HCT116 (cell line): ENCODE data around the gene NSMCE3. TPM values are rescaled to one million over a fixed set of nuclear protein-coding genes. Genes with fewer than 3 reads are reported as not detected.

Experiments
- ATAC-seq: fragments of 200-7000 bp; cut with Tn5 transposase; 2 replicates; pipeline ENCODE4 v1.9.1; 2020; ENCODE audit warnings: mild to moderate bottlenecking, moderate library complexity
- BruUV-seq: library from RNA; stranded (reverse); fragments of 400-500 nt; replicated peaks from 2 replicates; lab custom pipeline; 2021; lab: Mats Ljungman, UMichigan
- CTCF ChIA-PET: fragments of 300-600 bp; sonication (Branson Sonifier 250); formaldehyde crosslinking; loops from one replicate; lab custom pipeline; 2021; ENCODE audit warnings: antibody characterized with exemption; lab: Charles Lee
- POLR2A ChIA-PET: fragments of 300-600, 350-600 bp; sonication (Branson Sonifier 250); formaldehyde crosslinking; loops from one replicate; lab custom pipeline; 2021; ENCODE audit warnings: antibody characterized with exemption; lab: Charles Lee
- RAD21 ChIA-PET, 2 experiments: fragments of 300-600 bp; sonication (Branson Sonifier 250); formaldehyde crosslinking; loops; one replicate each; lab custom pipeline; 2023; ENCODE audit warnings: low total read pairs in 2 of 2; ENCODE audit not compliant: uncharacterized antibody in 2 of 2, unreplicated experiment in 2 of 2, low non-redundant PET in 1 of 2; lab: Charles Lee
- DNase-seq: peaks from one replicate; pipeline ENCODE4 v3.0.0-alpha.2; 2010; ENCODE audit warnings: low read depth, low spot score
- H2AFZ ChIP-seq: fragments of 200-600 bp; shearing (Covaris generic), sonication (generic); 2 replicates; pipeline ENCODE4 v1.6.1; 2017; ENCODE audit warnings: low read depth, mixed run types, mixed read lengths, antibody characterized with exemption, low read length; ENCODE audit not compliant: poor library complexity, severe bottlenecking
- H3K27ac ChIP-seq: 2 replicates; pipeline ENCODE4 v1.5.1; 2012; ENCODE audit warnings: low read depth, low read length
- H3K27me3 ChIP-seq: fragments of 200-600 bp; sonication (generic); 2 replicates; pipeline ENCODE4 v1.6.1; 2016; ENCODE audit warnings: mixed run types, low read length, mixed read lengths; ENCODE audit not compliant: insufficient read depth
- H3K36me3 ChIP-seq, 2 experiments: fragments of 200-500 bp in 1 of 2; fragments of 200-600 bp in 1 of 2; sonication (Bioruptor generic) in 1 of 2; sonication (generic) in 1 of 2; 2 replicates each; pipeline versions ENCODE4 v1.5.1 to v1.6.1; 2014 to 2016; ENCODE audit warnings: low read length in 2 of 2, inconsistent platforms in 1 of 2, mixed read lengths in 1 of 2, mixed run types in 1 of 2; ENCODE audit not compliant: insufficient read depth in 2 of 2, control insufficient read depth in 1 of 2
- H3K4me1 ChIP-seq, 2 experiments: fragments of 200-600 bp in 1 of 2; sonication (generic) in 1 of 2; 2 replicates each; pipeline versions ENCODE4 v1.5.1 to v1.6.1; 2012 to 2017; ENCODE audit warnings: low read length in 2 of 2, inconsistent platforms in 1 of 2, mild to moderate bottlenecking in 1 of 2, mixed read lengths in 1 of 2, mixed run types in 1 of 2, moderate library complexity in 1 of 2; ENCODE audit not compliant: insufficient read depth in 2 of 2, control insufficient read depth in 1 of 2
- H3K4me2 ChIP-seq: fragments of 200-600 bp; sonication (generic); 2 replicates; pipeline ENCODE4 v1.6.1; 2017; ENCODE audit warnings: mixed run types, low read length, mixed read lengths
- H3K4me3 ChIP-seq, 2 experiments: fragments of 200-600 bp in 1 of 2; sonication (generic) in 1 of 2; replicated peaks in 1 of 2; 2 replicates each; pipeline ENCODE4 v1.5.1; 2011 to 2016; ENCODE audit warnings: low read length in 2 of 2, control low read depth in 1 of 2, low read depth in 1 of 2, mild to moderate bottlenecking in 1 of 2, mixed read lengths in 1 of 2, mixed run types in 1 of 2
- H3K79me2 ChIP-seq: fragments of 200-600 bp; sonication (generic); 2 replicates; pipeline ENCODE4 v1.6.1; 2017; ENCODE audit warnings: mild to moderate bottlenecking, mixed run types, low read length, moderate library complexity, mixed read lengths; ENCODE audit not compliant: insufficient read depth
- H3K9ac ChIP-seq: fragments of 200-600 bp; sonication (generic); 2 replicates; pipeline ENCODE4 v1.6.1; 2016; ENCODE audit warnings: low read length, mixed read lengths
- H3K9me2 ChIP-seq: fragments of 200-600 bp; sonication (generic), shearing (Covaris generic); 2 replicates; pipeline ENCODE4 v1.6.1; 2017; ENCODE audit warnings: mixed run types, mild to moderate bottlenecking, moderate library complexity; ENCODE audit not compliant: insufficient read depth
- H3K9me3 ChIP-seq, 2 experiments: fragments of 200-500 bp in 1 of 2; fragments of 200-600 bp in 1 of 2; sonication (Bioruptor generic) in 1 of 2; sonication (generic) in 1 of 2; 2 replicates each; pipeline ENCODE4 v1.6.1; 2014 to 2017; ENCODE audit warnings: low read length in 2 of 2, mixed read lengths in 2 of 2, inconsistent platforms in 1 of 2, low read depth in 1 of 2, mild to moderate bottlenecking in 1 of 2, mixed run types in 1 of 2, moderate library complexity in 1 of 2; ENCODE audit not compliant: control insufficient read depth in 1 of 2, insufficient read depth in 1 of 2
- H4K20me1 ChIP-seq: fragments of 200-600 bp; sonication (generic), shearing (Covaris generic); 2 replicates; pipeline ENCODE4 v1.6.1; 2017; ENCODE audit warnings: mixed run types, mild to moderate bottlenecking, moderate library complexity; ENCODE audit not compliant: insufficient read depth
- ATF3 ChIP-seq: IDR thresholded peaks from 2 replicates; pipeline ENCODE4 v1.6.1; 2012
- CEBPB ChIP-seq: IDR thresholded peaks from 2 replicates; pipeline ENCODE4 v1.6.1; 2012; ENCODE audit warnings: low read depth
- EGR1 ChIP-seq: IDR thresholded peaks from 2 replicates; pipeline ENCODE4 v1.6.1; 2012; ENCODE audit warnings: low read depth
- ELF1 ChIP-seq: IDR thresholded peaks from 2 replicates; pipeline ENCODE4 v1.6.1; 2012; ENCODE audit warnings: low read depth, borderline replicate concordance
- EZH2 ChIP-seq: fragments of 200-600 bp; sonication (generic); IDR thresholded peaks from 2 replicates; pipeline ENCODE4 v1.6.1; 2017; ENCODE audit warnings: antibody characterized with exemption, mixed run types
- FOSL1 ChIP-seq: IDR thresholded peaks from 2 replicates; pipeline ENCODE4 v1.6.1; 2012; ENCODE audit warnings: low read depth
- JUND ChIP-seq: IDR thresholded peaks from 2 replicates; pipeline ENCODE4 v1.6.1; 2012
- POLR2A ChIP-seq: IDR thresholded peaks from 2 replicates; pipeline ENCODE4 v1.7.0; 2011; ENCODE audit warnings: borderline replicate concordance; ENCODE audit not compliant: insufficient read depth, insufficient read length; ENCODE audit errors: extremely low read depth
- POLR2AphosphoS5 ChIP-seq: IDR thresholded peaks from 2 replicates; pipeline ENCODE4 v1.6.1; 2011; ENCODE audit warnings: mild to moderate bottlenecking, low read depth, low read length, moderate library complexity
- RAD21 ChIP-seq: IDR thresholded peaks from 2 replicates; pipeline ENCODE4 v1.6.1; 2012; ENCODE audit warnings: low read depth, mild to moderate bottlenecking
- SIN3A ChIP-seq: IDR thresholded peaks from 2 replicates; pipeline ENCODE4 v1.6.1; 2012; ENCODE audit warnings: low read depth
- SP1 ChIP-seq: IDR thresholded peaks from 2 replicates; pipeline ENCODE4 v1.6.1; 2012; ENCODE audit warnings: low read depth
- SRF ChIP-seq: IDR thresholded peaks from 2 replicates; pipeline ENCODE4 v1.6.1; 2012; ENCODE audit warnings: low read depth
- TCF7L2 ChIP-seq: IDR thresholded peaks from 2 replicates; pipeline ENCODE4 v1.7.0; 2011; ENCODE audit warnings: borderline replicate concordance, inconsistent platforms; ENCODE audit not compliant: insufficient read depth, insufficient read length; ENCODE audit errors: extremely low read depth
- ZFX ChIP-seq: fragments of 450-650 bp; IDR thresholded peaks from 2 replicates; pipeline ENCODE4 v1.6.1; 2017
- ZNF274 ChIP-seq: fragments of 200-500 bp; sonication (Bioruptor generic); IDR thresholded peaks from 2 replicates; pipeline ENCODE4 v1.6.1; 2014; ENCODE audit warnings: mild to moderate bottlenecking, low read depth, low read length, inconsistent platforms
- intact Hi-C: fragments of 100-400 bp; cut with micrococcal nuclease; formaldehyde crosslinking; loops from 2 replicates; pipeline ENCODE4 v1.10.0; 2022
- total RNA-seq: library from RNA; stranded (reverse); gene quantifications from one replicate; pipeline ENCODE4 v1.2.1, GENCODE V29; 2021; ENCODE audit not compliant: unreplicated experiment
- TF ChIP-seq, protein P1 (sequence below): IDR thresholded peaks from 2 replicates; pipeline ENCODE4 v1.6.1; 2011; ENCODE audit warnings: mild to moderate bottlenecking, low read length, moderate library complexity; ENCODE audit not compliant: insufficient replicate concordance; ENCODE audit errors: extremely low read depth
- TF ChIP-seq, protein P2 (sequence below): IDR thresholded peaks from 2 replicates; pipeline ENCODE4 v1.6.1; 2012

The NSMCE3 gene
- total RNA-seq, 1 experiment from 2014 or later = 5.7 TPM

GRCh38 chr15:29291067-29291845, 21.6 kb upstream of the NSMCE3 start:
- no peak overlapping the region for H3K4me3 ChIP-seq
- RAD21 ChIA-PET = no interaction called here
- POLR2A ChIA-PET = no interaction called here
- no peaks in the 10 kb centered on the region for H3K9me2 ChIP-seq
- no peaks in the 10 kb centered on the region for H3K36me3 ChIP-seq
- no peak overlapping the region for H2AFZ ChIP-seq
- CTCF ChIA-PET = no interaction called here
- H3K4me1 ChIP-seq = no peaks in the 10 kb centered on the region
- H4K20me1 ChIP-seq = no peaks in the 10 kb centered on the region
- BruUV-seq = no TSS peak
- peaks cover 32% of the 10 kb centered on the region for H3K27me3 ChIP-seq
- H3K4me2 ChIP-seq = no peak overlapping the region
- TF ChIP-seq, protein P1, sequence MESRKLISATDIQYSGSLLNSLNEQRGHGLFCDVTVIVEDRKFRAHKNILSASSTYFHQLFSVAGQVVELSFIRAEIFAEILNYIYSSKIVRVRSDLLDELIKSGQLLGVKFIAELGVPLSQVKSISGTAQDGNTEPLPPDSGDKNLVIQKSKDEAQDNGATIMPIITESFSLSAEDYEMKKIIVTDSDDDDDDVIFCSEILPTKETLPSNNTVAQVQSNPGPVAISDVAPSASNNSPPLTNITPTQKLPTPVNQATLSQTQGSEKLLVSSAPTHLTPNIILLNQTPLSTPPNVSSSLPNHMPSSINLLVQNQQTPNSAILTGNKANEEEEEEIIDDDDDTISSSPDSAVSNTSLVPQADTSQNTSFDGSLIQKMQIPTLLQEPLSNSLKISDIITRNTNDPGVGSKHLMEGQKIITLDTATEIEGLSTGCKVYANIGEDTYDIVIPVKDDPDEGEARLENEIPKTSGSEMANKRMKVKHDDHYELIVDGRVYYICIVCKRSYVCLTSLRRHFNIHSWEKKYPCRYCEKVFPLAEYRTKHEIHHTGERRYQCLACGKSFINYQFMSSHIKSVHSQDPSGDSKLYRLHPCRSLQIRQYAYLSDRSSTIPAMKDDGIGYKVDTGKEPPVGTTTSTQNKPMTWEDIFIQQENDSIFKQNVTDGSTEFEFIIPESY = no peak
- TF ChIP-seq ZFX (no peak), JUND (no peak), POLR2A (no peak), RAD21 (no peak), SIN3A (no peak), EZH2 (no peak), TCF7L2 (no peak), ATF3 (no peak), EGR1 (no peak), POLR2AphosphoS5 (no peak), FOSL1 (no peak), CEBPB (no peak), SP1 (no peak), ELF1 (no peak), ZNF274 (no peak), SRF (no peak)
- TF ChIP-seq, protein P2, sequence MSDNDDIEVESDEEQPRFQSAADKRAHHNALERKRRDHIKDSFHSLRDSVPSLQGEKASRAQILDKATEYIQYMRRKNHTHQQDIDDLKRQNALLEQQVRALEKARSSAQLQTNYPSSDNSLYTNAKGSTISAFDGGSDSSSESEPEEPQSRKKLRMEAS = no peak
- TF ChIP-seq, all 23 proteins: peak for 0
- Histone ChIP-seq H3K9me3 (no peaks in the 10 kb centered on the region), H3K27ac (no peak overlapping the region), H3K9ac (no peak overlapping the region), H3K79me2 (no peaks in the 10 kb centered on the region)
- no peak for DNase-seq
- intact Hi-C loops = no loop called here
- no peak for ATAC-seq
